HG02571 (cell line): ENCODE measurements around the gene CLDN3.
"Not testable (repeated sequence)": the region's sequence is repeated elsewhere in the genome, so short reads cannot be mapped to it uniquely, and the experiment has no call there.

Experiments
- ATAC-seq: cut with Tn5 transposase; IDR thresholded peaks from one replicate; pipeline ENCODE4 v1.9.1; 2021; ENCODE audit warnings: mild to moderate bottlenecking, moderate library complexity; ENCODE audit not compliant: unreplicated experiment

Gene CLDN3

DNA sequence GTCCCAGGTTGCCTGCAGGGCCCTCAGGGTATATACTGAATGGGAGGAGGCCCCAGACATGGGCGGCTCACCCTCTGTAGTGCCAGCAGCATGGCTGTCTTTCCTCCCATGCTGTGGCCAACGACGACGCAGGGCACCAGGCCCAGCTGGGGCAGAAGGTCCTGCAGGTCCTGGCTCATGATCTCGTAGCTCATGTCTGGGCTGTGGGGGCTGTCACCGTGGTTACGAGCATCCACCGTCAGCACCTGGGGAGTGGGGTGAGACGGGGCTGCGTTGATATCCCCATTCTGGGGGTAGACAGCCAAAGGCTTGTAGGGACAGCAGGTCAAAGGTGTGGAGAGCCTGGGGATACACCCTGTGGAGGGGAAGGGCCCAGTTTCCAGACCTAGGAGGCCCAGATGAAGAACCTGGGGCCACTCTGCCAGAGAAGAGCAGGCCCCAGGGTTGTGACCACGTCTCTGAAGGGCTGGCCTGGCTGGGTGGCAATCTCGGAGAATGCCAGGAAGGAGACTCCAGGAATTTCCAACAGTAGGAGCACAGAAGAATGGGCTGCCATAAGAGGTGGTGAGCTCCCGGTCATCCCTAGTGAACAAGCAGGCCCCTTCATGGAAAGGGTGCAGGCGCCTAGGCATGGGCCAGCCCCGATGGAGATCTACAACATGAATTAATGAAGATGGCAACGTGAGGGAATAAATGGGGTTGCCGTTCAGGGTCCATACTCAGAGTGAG, 32.4 kb downstream of the CLDN3 start:
- ATAC-seq, result no peak

DNA sequence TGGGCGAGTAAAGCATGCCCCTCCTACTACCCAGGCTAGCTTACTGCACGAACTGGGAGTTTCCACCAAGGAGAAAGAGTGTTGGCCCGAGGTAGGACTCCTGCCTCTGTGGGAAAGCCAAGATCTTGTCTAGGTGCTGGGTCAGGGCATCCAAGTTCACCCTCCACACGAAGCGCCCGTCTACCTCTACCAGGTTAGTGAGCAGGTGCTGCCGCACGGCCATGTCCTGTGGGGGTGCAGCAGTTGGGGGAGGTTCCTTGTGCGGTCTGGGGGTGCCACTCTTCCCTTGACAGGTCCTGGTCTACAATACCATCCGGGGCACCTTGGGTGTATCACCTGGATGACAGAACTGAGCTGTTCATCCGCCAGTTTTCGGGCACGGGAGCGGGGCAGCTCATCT, 33.2 kb downstream of the CLDN3 start:
- no peak for ATAC-seq

DNA sequence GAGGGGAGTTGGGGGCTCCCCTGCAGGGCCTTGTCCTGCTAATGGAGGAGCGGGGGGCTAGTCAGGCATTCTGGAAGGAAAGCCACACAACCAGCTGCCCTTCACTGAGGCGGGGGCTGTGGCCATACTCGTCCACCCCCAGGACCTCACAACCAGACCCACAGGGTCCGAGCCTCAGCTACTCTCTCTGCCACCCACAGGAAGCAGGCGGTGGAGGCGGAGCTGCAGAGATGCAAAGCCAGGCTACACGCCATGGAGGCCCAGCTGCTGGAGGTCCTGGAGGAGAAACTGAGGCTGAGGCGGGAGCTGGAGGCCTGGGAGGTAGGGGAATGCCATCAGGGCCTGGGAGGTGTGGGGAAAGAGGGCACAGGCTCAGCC, 34.6 kb downstream of the CLDN3 start:
- no peak for ATAC-seq

- peak; percentile 31 for ATAC-seq
Measured at GRCh38 chr7:73734619-73735527, 35.2 kb downstream of the CLDN3 start.

DNA sequence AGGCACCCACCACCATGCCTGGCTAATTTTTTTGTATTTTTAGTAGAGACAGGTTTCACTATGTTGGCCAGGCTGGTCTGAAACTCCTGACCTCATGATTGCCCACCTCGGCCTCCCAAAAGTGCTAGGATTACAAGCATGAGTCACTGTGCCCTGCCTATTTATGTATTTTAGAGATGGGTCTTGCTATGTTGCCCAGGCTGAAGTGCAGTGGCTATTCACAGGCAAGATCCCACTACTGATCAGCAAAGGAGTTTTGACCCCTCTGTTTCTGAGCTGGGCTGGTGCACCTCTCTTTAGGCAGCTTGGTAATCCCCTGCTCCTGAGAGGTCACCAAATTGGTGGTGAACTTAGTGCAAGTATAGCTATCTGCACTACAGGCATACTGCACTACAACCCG, 37.7 kb downstream of the CLDN3 start:
- ATAC-seq, result no peak

DNA sequence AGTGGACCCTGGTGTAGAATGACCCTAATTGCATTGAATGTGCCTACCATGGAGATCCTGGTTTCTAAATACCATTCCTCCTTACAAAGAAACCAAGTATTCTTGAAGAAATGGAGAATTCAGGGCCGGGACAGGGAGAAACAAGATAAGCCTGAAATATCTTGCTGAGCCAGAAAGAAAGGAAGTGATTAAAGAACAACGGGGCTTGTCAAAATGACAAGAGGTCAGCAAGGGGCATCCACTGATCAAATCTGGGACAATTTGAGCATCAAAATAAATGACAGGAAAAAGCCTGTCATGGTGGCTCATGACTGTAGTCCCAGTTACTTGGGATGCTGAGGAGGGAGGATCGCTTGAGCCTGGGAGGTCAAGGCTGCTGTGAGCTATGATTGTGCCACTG, 39.6 kb downstream of the CLDN3 start:
- ATAC-seq, result no peak

GRCh38 chr7:73728551-73728950, 41.5 kb downstream of the CLDN3 start:
- no peak for ATAC-seq

DNA sequence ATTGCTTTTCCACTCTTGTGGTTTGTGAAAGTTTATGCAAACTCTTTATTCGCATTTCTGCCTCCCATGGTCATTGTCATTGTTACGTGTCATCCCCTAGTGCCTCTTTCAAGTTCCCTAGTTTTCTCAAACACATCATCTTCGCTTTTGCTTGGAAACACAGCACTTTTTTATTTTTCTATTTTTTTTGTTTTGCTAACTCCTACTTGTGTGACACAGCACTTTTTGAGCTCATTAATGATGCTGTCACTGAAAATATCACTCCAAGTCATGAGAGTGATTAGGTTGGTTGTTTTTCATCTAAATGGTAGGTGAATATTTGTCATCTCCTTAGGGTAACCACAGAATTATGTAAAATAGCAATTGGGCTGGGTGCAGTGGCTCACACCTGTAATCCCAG, 42.1 kb downstream of the CLDN3 start:
- ATAC-seq, result no peak

GRCh38 chr7:73726083-73726466, 44.0 kb downstream of the CLDN3 start:
- no peak for ATAC-seq

GRCh38 chr7:73723813-73724212, 46.3 kb downstream of the CLDN3 start:
- no peak for ATAC-seq

GRCh38 chr7:73722785-73723184, 47.3 kb downstream of the CLDN3 start:
- no peak for ATAC-seq

- ATAC-seq, result not testable (repeated sequence)
Measured at GRCh38 chr7:73722182-73722581, 47.9 kb downstream of the CLDN3 start.

- ATAC-seq, result no peak
Measured at GRCh38 chr7:73721377-73721817, 48.7 kb downstream of the CLDN3 start.

DNA sequence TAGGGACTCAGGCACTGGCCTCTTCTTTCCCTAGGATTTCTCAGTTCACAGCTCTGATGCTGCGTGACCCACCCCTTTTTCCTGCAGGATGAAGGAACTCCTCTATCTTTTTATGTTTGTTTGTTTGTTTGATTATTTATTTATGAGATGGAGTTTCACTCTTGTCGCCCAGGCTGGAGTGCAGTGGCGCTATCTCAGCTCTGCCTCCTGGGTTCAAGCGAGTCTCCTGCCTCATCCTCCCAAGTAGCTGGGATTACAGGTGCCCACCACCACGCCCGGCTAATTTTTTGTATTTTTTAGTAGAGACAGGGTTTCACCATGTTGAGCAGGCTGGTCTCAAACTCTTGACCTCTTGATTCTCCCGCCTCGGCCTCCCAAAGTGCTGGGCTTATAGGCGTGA, 49.6 kb downstream of the CLDN3 start:
- ATAC-seq, result not testable (repeated sequence)

DNA sequence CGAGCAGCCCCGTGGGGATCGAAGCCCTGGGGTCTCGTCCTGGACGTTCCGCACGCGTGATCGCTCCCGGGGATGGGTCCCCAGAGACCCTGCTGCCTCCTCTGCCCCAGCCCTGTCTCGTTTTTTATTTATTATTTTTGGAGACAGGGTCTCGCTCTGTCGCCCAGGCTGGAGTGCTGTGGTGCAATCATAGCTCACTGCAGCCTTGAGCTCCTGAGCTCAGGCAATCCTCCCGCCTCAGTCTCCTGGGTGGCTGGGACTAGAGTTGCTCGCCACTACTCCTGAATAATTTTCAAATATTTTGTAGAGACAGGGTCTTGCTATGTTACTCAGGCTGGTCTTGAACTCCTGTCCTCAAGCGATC, 50.3 kb downstream of the CLDN3 start:
- no peak for ATAC-seq
